HepG2 (cell line): Measurements from ENCODE around the gene CLCN2. TPM values are rescaled to one million over a fixed set of nuclear protein-coding genes. Genes with fewer than 3 reads are reported as not detected.

Source experiments
- ATRX ChIP-seq: sonication (generic); formaldehyde crosslinking; IDR thresholded peaks from 2 replicates; pipeline ENCODE4 v1.4.0; 2020; ENCODE audit warnings: missing genetic modification reagents, borderline replicate concordance
- BORCS8-MEF2B ChIP-seq: sonication (generic); formaldehyde crosslinking; IDR thresholded peaks from 2 replicates; pipeline ENCODE4 v1.8.0; 2022; ENCODE audit warnings: mild to moderate bottlenecking, missing genetic modification reagents
- HOXA3 ChIP-seq: sonication (generic); formaldehyde crosslinking; IDR thresholded peaks from 2 replicates; pipeline ENCODE4 v1.5.0; 2020; ENCODE audit warnings: missing genetic modification reagents
- MIXL1 ChIP-seq: IDR thresholded peaks from 2 replicates; pipeline ENCODE4 v1.6.1; 2016
- NFATC3 ChIP-seq: sonication (generic); formaldehyde crosslinking; IDR thresholded peaks from 2 replicates; pipeline ENCODE4 v1.5.1; 2020; ENCODE audit warnings: mild to moderate bottlenecking, missing genetic modification reagents
- POLR2G ChIP-seq: fragments of 200-400 bp; formaldehyde crosslinking; IDR thresholded peaks from 2 replicates; pipeline ENCODE4 v1.6.1; 2018; ENCODE audit warnings: mild to moderate bottlenecking, low read depth, low read length, moderate library complexity
- REPIN1 ChIP-seq: sonication (generic); formaldehyde crosslinking; IDR thresholded peaks from 2 replicates; pipeline ENCODE4 v1.8.0; 2022; ENCODE audit warnings: missing genetic modification reagents, low read depth, mild to moderate bottlenecking, borderline replicate concordance
- TP53 ChIP-seq: sonication (generic); formaldehyde crosslinking; conservative IDR thresholded peaks from 2 replicates; pipeline ENCODE4 v1.4.0; 2020; ENCODE audit warnings: missing genetic modification reagents
- ZBTB7A ChIP-seq: sonication (generic); formaldehyde crosslinking; IDR thresholded peaks from 2 replicates; pipeline ENCODE4 v1.8.0; 2022; ENCODE audit warnings: mild to moderate bottlenecking, missing genetic modification reagents
- ZFP82 ChIP-seq: sonication (generic); formaldehyde crosslinking; IDR thresholded peaks from 2 replicates; pipeline ENCODE4 v1.5.1; 2020; ENCODE audit warnings: mild to moderate bottlenecking, missing genetic modification reagents, borderline replicate concordance
- ZNF207 ChIP-seq: fragments of 450-650 bp; IDR thresholded peaks from 2 replicates; pipeline ENCODE4 v1.6.1; 2016; ENCODE audit warnings: antibody characterized with exemption, borderline replicate concordance
- ZNF550 ChIP-seq: sonication (generic); formaldehyde crosslinking; IDR thresholded peaks from 2 replicates; pipeline ENCODE4 v1.4.0; 2020; ENCODE audit warnings: mild to moderate bottlenecking, missing genetic modification reagents, borderline replicate concordance
- ZNF850 ChIP-seq: sonication (generic); formaldehyde crosslinking; conservative IDR thresholded peaks from 2 replicates; pipeline ENCODE4 v1.9.0; 2021; ENCODE audit warnings: mild to moderate bottlenecking, missing genetic modification reagents
- polyA plus RNA-seq, 8 experiments: library from polyadenylated mRNA; depleted of rRNA in 3 of 8; stranded (reverse) in 7 of 8; unstranded in 1 of 8; fragments of >200 nt; fragmentation: Illumina TruSeq in 4 of 8; extraction: Trizol in 4 of 8; gene quantifications; 2 replicates each; pipeline versions ENCODE4 v1.2.1 to v1.2.3, GENCODE V29; 2011 to 2016; ENCODE audit warnings: low read depth in 4 of 8, missing spikeins in 1 of 8, mixed read lengths in 1 of 8; ENCODE audit not compliant: insufficient read depth in 1 of 8
- total RNA-seq, 5 experiments: library from RNA; depleted of rRNA; stranded (reverse); fragments of >200 nt; fragmentation: Illumina TruSeq; extraction: Trizol; gene quantifications; 2 replicates each; pipeline ENCODE4 v1.2.3, GENCODE V29; 2016; ENCODE audit warnings: low read depth in 1 of 5
- TF ChIP-seq, protein P1 (sequence below): sonication (generic); formaldehyde crosslinking; IDR thresholded peaks from 2 replicates; pipeline ENCODE4 v1.9.0; 2022; ENCODE audit warnings: low read depth, missing genetic modification reagents
- TF ChIP-seq, protein P2 (sequence below): sonication (generic); formaldehyde crosslinking; IDR thresholded peaks from 2 replicates; pipeline ENCODE4 v1.5.0; 2020; ENCODE audit warnings: mild to moderate bottlenecking, missing genetic modification reagents, borderline replicate concordance
- TF ChIP-seq, protein P3 (sequence below): IDR thresholded peaks from 2 replicates; pipeline ENCODE4 v1.6.1; 2016; ENCODE audit warnings: low read depth, missing genetic modification reagents, missing compliant biosample characterization
- TF ChIP-seq, protein P4 (sequence below): sonication (generic); formaldehyde crosslinking; IDR thresholded peaks from 2 replicates; pipeline ENCODE4 v1.4.0; 2020; ENCODE audit warnings: low read depth, mild to moderate bottlenecking, missing genetic modification reagents

The CLCN2 gene
- total and polyA plus RNA-seq, 2 of the 13 experiments (the other 11 are each of a cell fraction or from before 2014, with no cell fraction given) = 11.4 to 13.5 TPM

DNA sequence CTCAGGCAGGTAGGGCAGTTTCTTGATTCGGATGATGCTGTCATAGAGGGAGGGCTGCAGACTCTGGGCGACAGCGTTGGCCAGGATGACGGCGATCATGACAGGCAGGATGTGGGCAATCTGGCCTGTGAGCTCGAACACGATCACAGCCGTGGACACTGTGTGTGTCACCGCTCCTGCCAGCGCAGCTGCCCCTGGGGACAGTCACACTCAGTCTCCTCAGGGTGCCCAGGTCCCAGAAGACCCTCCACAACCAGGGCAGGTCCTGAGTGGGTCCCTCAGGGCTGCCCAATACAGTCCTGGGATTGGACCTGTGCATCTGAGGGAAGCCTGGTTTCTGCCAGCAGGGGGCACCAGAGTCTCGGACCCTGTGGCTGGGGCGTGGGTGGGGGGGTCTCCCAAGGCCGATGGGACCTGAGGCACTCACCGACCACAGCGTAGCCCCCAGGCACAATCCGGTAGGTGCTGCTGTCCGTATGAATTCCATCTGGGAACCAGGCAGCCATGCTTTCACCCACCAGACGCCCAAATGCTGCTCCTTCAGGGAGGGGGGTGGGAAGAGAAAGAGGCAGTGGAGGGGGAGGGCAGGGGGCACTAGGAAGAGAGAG lies 7.2 kb downstream of the CLCN2 start (continued):
- TF ChIP-seq ZFP82 (CRISPR knock-in tag) = no peak
- TF ChIP-seq REPIN1 (CRISPR knock-in tag) = no peak
- TF ChIP-seq ATRX (CRISPR knock-in tag) = no peak
- TF ChIP-seq, protein P1, sequence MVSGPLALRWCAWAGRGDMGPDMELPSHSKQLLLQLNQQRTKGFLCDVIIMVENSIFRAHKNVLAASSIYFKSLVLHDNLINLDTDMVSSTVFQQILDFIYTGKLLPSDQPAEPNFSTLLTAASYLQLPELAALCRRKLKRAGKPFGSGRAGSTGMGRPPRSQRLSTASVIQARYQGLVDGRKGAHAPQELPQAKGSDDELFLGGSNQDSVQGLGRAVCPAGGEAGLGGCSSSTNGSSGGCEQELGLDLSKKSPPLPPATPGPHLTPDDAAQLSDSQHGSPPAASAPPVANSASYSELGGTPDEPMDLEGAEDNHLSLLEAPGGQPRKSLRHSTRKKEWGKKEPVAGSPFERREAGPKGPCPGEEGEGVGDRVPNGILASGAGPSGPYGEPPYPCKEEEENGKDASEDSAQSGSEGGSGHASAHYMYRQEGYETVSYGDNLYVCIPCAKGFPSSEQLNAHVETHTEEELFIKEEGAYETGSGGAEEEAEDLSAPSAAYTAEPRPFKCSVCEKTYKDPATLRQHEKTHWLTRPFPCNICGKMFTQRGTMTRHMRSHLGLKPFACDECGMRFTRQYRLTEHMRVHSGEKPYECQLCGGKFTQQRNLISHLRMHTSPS (CRISPR knock-in tag) = no peak
- 0 out of 2 replicates have a peak, but pooled peaks have one; percentile 44 for TF ChIP-seq ZBTB7A
- no peak for TF ChIP-seq NFATC3 (CRISPR knock-in tag)
- no peak for TF ChIP-seq HOXA3 (CRISPR knock-in tag)
- TF ChIP-seq BORCS8-MEF2B (CRISPR knock-in tag) = no peak
- no peak for TF ChIP-seq ZNF850 (CRISPR knock-in tag)
- no peak for TF ChIP-seq POLR2G
- TF ChIP-seq ZNF207 = no peak
- TF ChIP-seq ZNF550 (CRISPR knock-in tag) = no peak
- TF ChIP-seq, protein P2, sequence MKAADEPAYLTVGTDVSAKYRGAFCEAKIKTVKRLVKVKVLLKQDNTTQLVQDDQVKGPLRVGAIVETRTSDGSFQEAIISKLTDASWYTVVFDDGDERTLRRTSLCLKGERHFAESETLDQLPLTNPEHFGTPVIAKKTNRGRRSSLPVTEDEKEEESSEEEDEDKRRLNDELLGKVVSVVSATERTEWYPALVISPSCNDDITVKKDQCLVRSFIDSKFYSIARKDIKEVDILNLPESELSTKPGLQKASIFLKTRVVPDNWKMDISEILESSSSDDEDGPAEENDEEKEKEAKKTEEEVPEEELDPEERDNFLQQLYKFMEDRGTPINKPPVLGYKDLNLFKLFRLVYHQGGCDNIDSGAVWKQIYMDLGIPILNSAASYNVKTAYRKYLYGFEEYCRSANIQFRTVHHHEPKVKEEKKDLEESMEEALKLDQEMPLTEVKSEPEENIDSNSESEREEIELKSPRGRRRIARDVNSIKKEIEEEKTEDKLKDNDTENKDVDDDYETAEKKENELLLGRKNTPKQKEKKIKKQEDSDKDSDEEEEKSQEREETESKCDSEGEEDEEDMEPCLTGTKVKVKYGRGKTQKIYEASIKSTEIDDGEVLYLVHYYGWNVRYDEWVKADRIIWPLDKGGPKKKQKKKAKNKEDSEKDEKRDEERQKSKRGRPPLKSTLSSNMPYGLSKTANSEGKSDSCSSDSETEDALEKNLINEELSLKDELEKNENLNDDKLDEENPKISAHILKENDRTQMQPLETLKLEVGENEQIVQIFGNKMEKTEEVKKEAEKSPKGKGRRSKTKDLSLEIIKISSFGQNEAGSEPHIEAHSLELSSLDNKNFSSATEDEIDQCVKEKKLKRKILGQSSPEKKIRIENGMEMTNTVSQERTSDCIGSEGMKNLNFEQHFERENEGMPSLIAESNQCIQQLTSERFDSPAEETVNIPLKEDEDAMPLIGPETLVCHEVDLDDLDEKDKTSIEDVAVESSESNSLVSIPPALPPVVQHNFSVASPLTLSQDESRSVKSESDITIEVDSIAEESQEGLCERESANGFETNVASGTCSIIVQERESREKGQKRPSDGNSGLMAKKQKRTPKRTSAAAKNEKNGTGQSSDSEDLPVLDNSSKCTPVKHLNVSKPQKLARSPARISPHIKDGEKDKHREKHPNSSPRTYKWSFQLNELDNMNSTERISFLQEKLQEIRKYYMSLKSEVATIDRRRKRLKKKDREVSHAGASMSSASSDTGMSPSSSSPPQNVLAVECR (CRISPR knock-in tag) = peak; percentile 23; the same call in 1 of the 2 replicates
- TF ChIP-seq, protein P3, sequence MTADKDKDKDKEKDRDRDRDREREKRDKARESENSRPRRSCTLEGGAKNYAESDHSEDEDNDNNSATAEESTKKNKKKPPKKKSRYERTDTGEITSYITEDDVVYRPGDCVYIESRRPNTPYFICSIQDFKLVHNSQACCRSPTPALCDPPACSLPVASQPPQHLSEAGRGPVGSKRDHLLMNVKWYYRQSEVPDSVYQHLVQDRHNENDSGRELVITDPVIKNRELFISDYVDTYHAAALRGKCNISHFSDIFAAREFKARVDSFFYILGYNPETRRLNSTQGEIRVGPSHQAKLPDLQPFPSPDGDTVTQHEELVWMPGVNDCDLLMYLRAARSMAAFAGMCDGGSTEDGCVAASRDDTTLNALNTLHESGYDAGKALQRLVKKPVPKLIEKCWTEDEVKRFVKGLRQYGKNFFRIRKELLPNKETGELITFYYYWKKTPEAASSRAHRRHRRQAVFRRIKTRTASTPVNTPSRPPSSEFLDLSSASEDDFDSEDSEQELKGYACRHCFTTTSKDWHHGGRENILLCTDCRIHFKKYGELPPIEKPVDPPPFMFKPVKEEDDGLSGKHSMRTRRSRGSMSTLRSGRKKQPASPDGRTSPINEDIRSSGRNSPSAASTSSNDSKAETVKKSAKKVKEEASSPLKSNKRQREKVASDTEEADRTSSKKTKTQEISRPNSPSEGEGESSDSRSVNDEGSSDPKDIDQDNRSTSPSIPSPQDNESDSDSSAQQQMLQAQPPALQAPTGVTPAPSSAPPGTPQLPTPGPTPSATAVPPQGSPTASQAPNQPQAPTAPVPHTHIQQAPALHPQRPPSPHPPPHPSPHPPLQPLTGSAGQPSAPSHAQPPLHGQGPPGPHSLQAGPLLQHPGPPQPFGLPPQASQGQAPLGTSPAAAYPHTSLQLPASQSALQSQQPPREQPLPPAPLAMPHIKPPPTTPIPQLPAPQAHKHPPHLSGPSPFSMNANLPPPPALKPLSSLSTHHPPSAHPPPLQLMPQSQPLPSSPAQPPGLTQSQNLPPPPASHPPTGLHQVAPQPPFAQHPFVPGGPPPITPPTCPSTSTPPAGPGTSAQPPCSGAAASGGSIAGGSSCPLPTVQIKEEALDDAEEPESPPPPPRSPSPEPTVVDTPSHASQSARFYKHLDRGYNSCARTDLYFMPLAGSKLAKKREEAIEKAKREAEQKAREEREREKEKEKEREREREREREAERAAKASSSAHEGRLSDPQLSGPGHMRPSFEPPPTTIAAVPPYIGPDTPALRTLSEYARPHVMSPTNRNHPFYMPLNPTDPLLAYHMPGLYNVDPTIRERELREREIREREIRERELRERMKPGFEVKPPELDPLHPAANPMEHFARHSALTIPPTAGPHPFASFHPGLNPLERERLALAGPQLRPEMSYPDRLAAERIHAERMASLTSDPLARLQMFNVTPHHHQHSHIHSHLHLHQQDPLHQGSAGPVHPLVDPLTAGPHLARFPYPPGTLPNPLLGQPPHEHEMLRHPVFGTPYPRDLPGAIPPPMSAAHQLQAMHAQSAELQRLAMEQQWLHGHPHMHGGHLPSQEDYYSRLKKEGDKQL (CRISPR knock-in tag) = no peak
- TF ChIP-seq TP53 (CRISPR knock-in tag) = no peak
- no peak for TF ChIP-seq MIXL1 (CRISPR knock-in tag)
- TF ChIP-seq, protein P4, sequence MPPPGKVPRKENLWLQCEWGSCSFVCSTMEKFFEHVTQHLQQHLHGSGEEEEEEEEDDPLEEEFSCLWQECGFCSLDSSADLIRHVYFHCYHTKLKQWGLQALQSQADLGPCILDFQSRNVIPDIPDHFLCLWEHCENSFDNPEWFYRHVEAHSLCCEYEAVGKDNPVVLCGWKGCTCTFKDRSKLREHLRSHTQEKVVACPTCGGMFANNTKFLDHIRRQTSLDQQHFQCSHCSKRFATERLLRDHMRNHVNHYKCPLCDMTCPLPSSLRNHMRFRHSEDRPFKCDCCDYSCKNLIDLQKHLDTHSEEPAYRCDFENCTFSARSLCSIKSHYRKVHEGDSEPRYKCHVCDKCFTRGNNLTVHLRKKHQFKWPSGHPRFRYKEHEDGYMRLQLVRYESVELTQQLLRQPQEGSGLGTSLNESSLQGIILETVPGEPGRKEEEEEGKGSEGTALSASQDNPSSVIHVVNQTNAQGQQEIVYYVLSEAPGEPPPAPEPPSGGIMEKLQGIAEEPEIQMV (CRISPR knock-in tag) = 0 out of 2 replicates have a peak, but pooled peaks have one; percentile 26
